HG02870 (cell line): Measurements from ENCODE around the gene RAD51B.

Experiments used
- ATAC-seq: cut with Tn5 transposase; IDR thresholded peaks from one replicate; pipeline ENCODE4 v1.9.1; 2021; ENCODE audit warnings: mild to moderate bottlenecking, moderate library complexity; ENCODE audit not compliant: unreplicated experiment

RAD51B gene

GRCh38 chr14:68394118-68394763 lies 574.7 kb downstream of the RAD51B start:
- ATAC-seq, result no peak

GRCh38 chr14:68394764-68395143 lies 575.2 kb downstream of the RAD51B start:
- ATAC-seq, result no peak

- no peak for ATAC-seq
Observed at GRCh38 chr14:68395604-68396003, 576.0 kb downstream of the RAD51B start.

GRCh38 chr14:68396461-68396860 lies 576.9 kb downstream of the RAD51B start:
- no peak for ATAC-seq

GRCh38 chr14:68397371-68397811 lies 577.8 kb downstream of the RAD51B start:
- no peak for ATAC-seq

- no peak for ATAC-seq
Observed at GRCh38 chr14:68397822-68398221, 578.2 kb downstream of the RAD51B start.

- ATAC-seq, result no peak
Observed at GRCh38 chr14:68398370-68398769, 578.8 kb downstream of the RAD51B start.

- ATAC-seq, result no peak
Observed at GRCh38 chr14:68399971-68400370, 580.4 kb downstream of the RAD51B start.

GRCh38 chr14:68401317-68401716 lies 581.7 kb downstream of the RAD51B start:
- no peak for ATAC-seq

- peak; percentile 76 for ATAC-seq
Observed at GRCh38 chr14:68401855-68402254, 582.3 kb downstream of the RAD51B start.

GRCh38 chr14:68402525-68403101 lies 583.0 kb downstream of the RAD51B start:
- no peak for ATAC-seq

- ATAC-seq, result no peak
Observed at GRCh38 chr14:68403191-68404145, 583.9 kb downstream of the RAD51B start.

GRCh38 chr14:68404146-68404527 lies 584.6 kb downstream of the RAD51B start:
- no peak for ATAC-seq

GRCh38 chr14:68404652-68405183 lies 585.1 kb downstream of the RAD51B start:
- ATAC-seq, result no peak

GRCh38 chr14:68405961-68406360 lies 586.4 kb downstream of the RAD51B start:
- no peak for ATAC-seq

- ATAC-seq, result no peak
Observed at GRCh38 chr14:68407285-68407684, 587.7 kb downstream of the RAD51B start.

- no peak for ATAC-seq
Observed at GRCh38 chr14:68407825-68408224, 588.2 kb downstream of the RAD51B start.

- ATAC-seq, result no peak
Observed at GRCh38 chr14:68408680-68409079, 589.1 kb downstream of the RAD51B start.

- ATAC-seq, result no peak
Observed at GRCh38 chr14:68409387-68409786, 589.8 kb downstream of the RAD51B start.

GRCh38 chr14:68412505-68413465 lies 593.2 kb downstream of the RAD51B start:
- no peak for ATAC-seq
